Activated CD4-positive, alpha-beta T cell treated with anti-CD3 and anti-CD28 coated beads for 24 hours (primary cell): ENCODE measurements around the gene OBSL1.

Source experiments
- DNase-seq, 2 donors: peaks; one replicate each; pipeline ENCODE4 v3.0.0-alpha.2; 2020; ENCODE audit warnings: low read depth in 2 of 2

The OBSL1 gene

GRCh38 chr2:219571311-219572236, at the start of gene OBSL1:
Gene OBSL1 (minus strand): TSS chr2:219571539. CDS start chr2:219571232, 307 bp downstream.
- DNase-seq: no peak

GRCh38 chr2:219620546-219620945, 49.2 kb upstream of the OBSL1 start:
- DNase-seq: no peak

GRCh38 chr2:219619235-219619634, 47.9 kb upstream of the OBSL1 start:
- no peak for DNase-seq

- DNase-seq: no peak
Observed at GRCh38 chr2:219618733-219619122, 47.4 kb upstream of the OBSL1 start.

- no peak for DNase-seq
Observed at GRCh38 chr2:219616550-219616949, 45.2 kb upstream of the OBSL1 start.

GRCh38 chr2:219615894-219616293, 44.6 kb upstream of the OBSL1 start:
- DNase-seq: no peak

- no peak for DNase-seq
Observed at GRCh38 chr2:219615036-219615435, 43.7 kb upstream of the OBSL1 start.

- DNase-seq: no peak
Observed at GRCh38 chr2:219614076-219614860, 42.9 kb upstream of the OBSL1 start.

- no peak for DNase-seq
Observed at GRCh38 chr2:219613461-219614070, 42.2 kb upstream of the OBSL1 start.

GRCh38 chr2:219612577-219613286, 41.4 kb upstream of the OBSL1 start:
- DNase-seq: no peak

GRCh38 chr2:219611866-219612576, 40.7 kb upstream of the OBSL1 start:
- DNase-seq: no peak

- no peak for DNase-seq
Observed at GRCh38 chr2:219611306-219611705, 40.0 kb upstream of the OBSL1 start.

GRCh38 chr2:219609149-219609750, 37.9 kb upstream of the OBSL1 start:
- DNase-seq: no peak

GRCh38 chr2:219608399-219608964, 37.1 kb upstream of the OBSL1 start:
- DNase-seq: no peak

- no peak for DNase-seq
Observed at GRCh38 chr2:219607931-219608330, 36.6 kb upstream of the OBSL1 start.

- no peak for DNase-seq
Observed at GRCh38 chr2:219605607-219605954, 34.2 kb upstream of the OBSL1 start.

GRCh38 chr2:219603771-219604170, 32.4 kb upstream of the OBSL1 start:
- DNase-seq: no peak

GRCh38 chr2:219598308-219599078, 27.2 kb upstream of the OBSL1 start:
- DNase-seq: no peak

GRCh38 chr2:219597552-219598307, 26.4 kb upstream of the OBSL1 start, which contains the start of gene STK11IP:
Gene STK11IP (plus strand): TSS chr2:219597857. CDS start chr2:219598120, 263 bp downstream.
- peak; percentile 84 to 88 for DNase-seq
